SJCRH30 (cell line): ENCODE data around the gene TICRR. TPM values are rescaled to one million over a fixed set of nuclear protein-coding genes. Genes with fewer than 3 reads are reported as not detected.
"Not testable (repeated sequence)": the region's sequence is repeated elsewhere in the genome, so short reads cannot be mapped to it uniquely, and the experiment has no call there.

Experiments
- DNase-seq, 2 experiments: peaks; one replicate each; pipeline ENCODE4 v3.0.0-alpha.2; 2015 to 2020
- H3K27ac ChIP-seq: fragments of 250-450 bp; sonication (Bioruptor Pico); 2 replicates; pipeline ENCODE4 v1.5.1; 2020; ENCODE audit warnings: mild to moderate bottlenecking, moderate library complexity
- H3K27me3 ChIP-seq: fragments of 250-450 bp; sonication (Bioruptor Pico); 2 replicates; pipeline ENCODE4 v1.5.1; 2020; ENCODE audit warnings: mild to moderate bottlenecking, moderate library complexity
- H3K36me3 ChIP-seq: fragments of 250-450 bp; sonication (Bioruptor Pico); 2 replicates; pipeline ENCODE4 v1.5.1; 2020; ENCODE audit warnings: mild to moderate bottlenecking, moderate library complexity
- H3K4me1 ChIP-seq: fragments of 250-450 bp; sonication (Bioruptor Pico); 2 replicates; pipeline ENCODE4 v1.5.1; 2020; ENCODE audit warnings: mild to moderate bottlenecking, moderate library complexity
- H3K4me3 ChIP-seq: fragments of 250-450 bp; sonication (Bioruptor Pico); 2 replicates; pipeline ENCODE4 v1.5.1; 2020; ENCODE audit warnings: mild to moderate bottlenecking, moderate library complexity
- H3K9me3 ChIP-seq: fragments of 250-450 bp; sonication (Bioruptor Pico); replicated peaks from 2 replicates; pipeline ENCODE4 v1.5.1; 2020; ENCODE audit warnings: mild to moderate bottlenecking, moderate library complexity
- total RNA-seq: library from RNA; depleted of rRNA; stranded (reverse); fragments of >200 nt; shearing (Covaris generic); gene quantifications from 2 replicates; pipeline ENCODE4 v1.2.3, GENCODE V29; 2014

Gene TICRR
- total RNA-seq, 1 experiment from 2014 or later, result 27.2 TPM

- Histone ChIP-seq H3K4me1 (no peaks in the 10 kb centered on the region), H3K27me3 (no peaks in the 10 kb centered on the region), H3K36me3 (no peaks in the 10 kb centered on the region), H3K9me3 (no peaks in the 10 kb centered on the region), H3K27ac (no peak overlapping the region), H3K4me3 (no peak overlapping the region)
- DNase-seq, result no peak
Observed at GRCh38 chr15:89551550-89551949, 23.7 kb upstream of the TICRR start.

GRCh38 chr15:89553632-89554031 lies 21.6 kb upstream of the TICRR start:
- DNase-seq, result no peak
- Histone ChIP-seq H3K27me3 (no peaks in the 10 kb centered on the region; the same call in 1 of the 2 replicates), H3K4me3 (no peak overlapping the region), H3K9me3 (no peaks in the 10 kb centered on the region), H3K4me1 (no peaks in the 10 kb centered on the region), H3K27ac (no peak overlapping the region), H3K36me3 (no peaks in the 10 kb centered on the region)

DNA sequence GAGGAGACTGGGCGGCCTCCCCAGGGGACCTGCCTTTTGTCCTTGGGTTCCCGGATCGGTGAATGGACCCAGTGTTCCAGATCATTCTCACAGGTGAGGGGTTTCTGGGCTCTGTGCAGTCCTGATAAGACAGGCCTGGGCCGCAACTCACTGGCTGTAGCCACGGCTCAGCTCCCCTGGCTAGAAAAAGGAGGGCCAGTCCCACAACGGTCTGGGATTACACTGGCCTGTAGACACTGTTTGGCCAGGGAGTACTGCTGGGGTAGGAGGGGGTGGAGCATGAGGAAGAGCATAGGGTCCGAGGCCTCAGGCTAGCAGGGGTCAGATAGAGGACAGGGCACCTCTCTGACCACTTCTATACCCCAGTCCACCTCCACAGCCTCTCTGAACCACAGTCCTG lies 21.0 kb upstream of the TICRR start:
- Histone ChIP-seq H3K4me3 (no peak overlapping the region), H3K27ac (no peak overlapping the region), H3K36me3 (no peaks in the 10 kb centered on the region), H3K4me1 (no peaks in the 10 kb centered on the region), H3K9me3 (no peaks in the 10 kb centered on the region), H3K27me3 (no peaks in the 10 kb centered on the region; the same call in 1 of the 2 replicates)
- no peak for DNase-seq

- H3K27ac ChIP-seq, result no peak overlapping the region
- DNase-seq, result no peak
- H3K4me3 ChIP-seq, result no peak overlapping the region
- H3K27me3 ChIP-seq, result no peaks in the 10 kb centered on the region; the same call in 1 of the 2 replicates
- no peaks in the 10 kb centered on the region for H3K9me3 ChIP-seq
- H3K36me3 ChIP-seq, result no peaks in the 10 kb centered on the region
- H3K4me1 ChIP-seq, result no peaks in the 10 kb centered on the region
Observed at GRCh38 chr15:89555768-89556167, 19.5 kb upstream of the TICRR start.

DNA sequence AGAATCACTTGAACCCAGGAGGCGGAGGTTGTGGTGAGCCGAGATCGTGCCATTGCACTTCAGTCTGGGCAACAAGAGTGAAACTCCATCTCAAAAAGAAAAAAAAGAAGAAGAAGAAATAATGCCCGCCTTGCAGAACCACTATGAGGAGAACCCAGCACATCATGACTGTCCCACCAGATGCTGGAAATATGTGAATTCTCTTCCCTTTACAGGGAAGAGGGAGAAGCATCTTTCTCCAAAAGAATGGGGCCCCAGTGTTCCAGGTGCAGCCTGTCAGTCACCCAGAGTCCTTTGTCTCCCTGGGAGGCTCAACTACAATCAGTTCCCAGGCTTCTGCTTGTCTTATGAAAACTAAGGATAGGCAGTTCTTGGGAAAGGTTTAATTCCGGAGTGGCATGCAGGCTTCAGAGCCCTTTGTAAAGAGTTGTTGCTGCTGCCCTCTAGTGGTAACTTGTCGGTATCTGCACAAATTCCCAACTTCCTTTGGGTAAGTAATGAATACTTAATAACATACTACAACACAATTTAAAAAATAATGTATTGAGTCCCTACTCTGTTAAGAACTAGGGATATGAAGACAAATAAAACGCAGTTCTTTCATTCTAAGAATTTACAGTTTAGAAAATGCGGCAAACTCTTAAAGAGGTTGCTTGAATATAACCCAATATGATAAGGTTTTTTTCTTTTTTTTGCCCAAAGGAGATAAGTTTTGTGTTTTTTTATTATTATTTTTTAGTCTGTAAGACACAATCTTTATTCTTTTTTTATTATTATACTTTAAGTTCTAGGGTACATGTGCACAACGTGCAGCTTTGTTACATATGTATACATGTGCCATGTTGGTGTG lies 18.6 kb upstream of the TICRR start:
- Histone ChIP-seq H3K4me1 (no peaks in the 10 kb centered on the region), H3K4me3 (no peak overlapping the region), H3K36me3 (no peaks in the 10 kb centered on the region), H3K27ac (no peak overlapping the region), H3K27me3 (no peaks in the 10 kb centered on the region; the same call in none of the 2 replicates), H3K9me3 (no peaks in the 10 kb centered on the region)
- DNase-seq, result peak; percentile 54 to 81

GRCh38 chr15:89559769-89560264 lies 15.5 kb upstream of the TICRR start:
- Histone ChIP-seq H3K4me1 (no peaks in the 10 kb centered on the region), H3K36me3 (no peaks in the 10 kb centered on the region), H3K27ac (no peak overlapping the region), H3K4me3 (no peak overlapping the region), H3K9me3 (no peaks in the 10 kb centered on the region), H3K27me3 (no peaks in the 10 kb centered on the region; the same call in none of the 2 replicates)
- DNase-seq, result no peak

DNA sequence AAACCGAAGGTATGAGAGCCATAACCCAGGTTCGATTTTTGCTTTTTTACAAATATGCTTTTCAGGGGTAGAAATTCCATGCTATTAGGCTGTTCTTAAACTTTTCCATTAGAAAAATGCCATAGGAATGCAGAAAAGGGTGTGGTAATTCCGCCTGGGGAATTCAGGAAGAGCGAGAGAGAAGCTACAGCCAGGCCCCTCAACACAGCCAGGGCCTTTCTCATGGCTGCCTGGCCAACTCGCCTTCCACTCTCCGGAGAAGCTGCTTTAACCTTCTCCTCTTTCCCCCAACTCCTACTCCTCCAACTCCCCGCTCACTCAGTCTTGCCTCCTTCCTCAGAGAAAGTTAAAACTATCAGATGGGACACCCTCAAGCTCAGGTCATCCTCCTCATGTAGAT lies 9.1 kb upstream of the TICRR start:
- Histone ChIP-seq H3K4me1 (no peaks in the 10 kb centered on the region), H3K36me3 (no peaks in the 10 kb centered on the region), H3K27me3 (no peaks in the 10 kb centered on the region; the same call in 1 of the 2 replicates), H3K9me3 (no peaks in the 10 kb centered on the region), H3K27ac (no peak overlapping the region), H3K4me3 (no peak overlapping the region)
- DNase-seq, result no peak

GRCh38 chr15:89566621-89567294 lies 8.5 kb upstream of the TICRR start:
- no peak for DNase-seq
- Histone ChIP-seq H3K4me3 (no peak overlapping the region), H3K4me1 (no peaks in the 10 kb centered on the region), H3K27me3 (no peaks in the 10 kb centered on the region; the same call in 1 of the 2 replicates), H3K27ac (no peak overlapping the region), H3K9me3 (no peaks in the 10 kb centered on the region), H3K36me3 (no peaks in the 10 kb centered on the region)

- H3K36me3 ChIP-seq, result no peaks in the 10 kb centered on the region
- no peaks in the 10 kb centered on the region for H3K4me1 ChIP-seq
- H3K27ac ChIP-seq, result no peak overlapping the region
- no peak overlapping the region for H3K4me3 ChIP-seq
- H3K27me3 ChIP-seq, result no peaks in the 10 kb centered on the region
- no peaks in the 10 kb centered on the region for H3K9me3 ChIP-seq
- DNase-seq, result no peak
Observed at GRCh38 chr15:89569090-89569745, 6.1 kb upstream of the TICRR start.

DNA sequence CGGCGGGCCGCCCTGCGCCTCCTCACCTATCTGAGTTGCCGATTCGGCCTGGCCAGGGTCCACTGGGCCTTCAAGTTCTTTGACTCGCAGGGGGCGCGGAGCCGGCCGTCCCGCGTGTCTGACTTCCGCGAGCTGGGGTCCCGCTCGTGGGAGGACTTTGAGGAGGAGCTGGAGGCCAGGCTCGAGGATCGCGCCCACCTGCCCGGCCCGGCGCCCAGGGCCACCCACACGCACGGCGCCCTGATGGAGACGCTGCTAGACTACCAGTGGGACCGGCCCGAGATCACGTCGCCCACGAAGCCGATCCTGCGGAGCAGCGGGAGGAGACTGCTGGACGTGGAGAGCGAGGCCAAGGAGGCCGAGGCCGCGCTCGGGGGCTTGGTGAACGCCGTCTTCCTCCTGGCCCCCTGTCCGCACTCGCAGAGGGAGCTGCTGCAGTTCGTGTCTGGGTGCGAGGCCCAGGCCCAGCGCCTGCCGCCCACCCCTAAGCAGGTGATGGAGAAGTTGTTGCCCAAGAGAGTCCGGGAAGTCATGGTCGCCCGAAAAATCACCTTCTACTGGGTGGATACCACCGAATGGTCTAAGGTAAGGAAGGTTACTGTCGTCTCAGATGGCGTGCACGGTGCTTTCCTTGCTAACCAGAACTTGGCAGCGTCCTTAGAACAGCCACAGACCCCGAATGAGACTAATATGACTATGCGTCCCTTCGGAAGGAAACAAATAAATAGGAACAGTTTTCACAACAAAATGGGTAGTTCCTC lies 567 bp downstream of the TICRR start:
- peak overlapping the region; percentile 74 for H3K27ac ChIP-seq
- 0 out of 2 replicates have a peak, but pooled peaks cover 3% of the 10 kb centered on the region for H3K4me1 ChIP-seq
- H3K36me3 ChIP-seq, result peaks cover 26% of the 10 kb centered on the region
- no peaks in the 10 kb centered on the region for H3K9me3 ChIP-seq
- peak overlapping the region; percentile 89 for H3K4me3 ChIP-seq
- H3K27me3 ChIP-seq, result no peaks in the 10 kb centered on the region
- peak; percentile 35 to 39 for DNase-seq

DNA sequence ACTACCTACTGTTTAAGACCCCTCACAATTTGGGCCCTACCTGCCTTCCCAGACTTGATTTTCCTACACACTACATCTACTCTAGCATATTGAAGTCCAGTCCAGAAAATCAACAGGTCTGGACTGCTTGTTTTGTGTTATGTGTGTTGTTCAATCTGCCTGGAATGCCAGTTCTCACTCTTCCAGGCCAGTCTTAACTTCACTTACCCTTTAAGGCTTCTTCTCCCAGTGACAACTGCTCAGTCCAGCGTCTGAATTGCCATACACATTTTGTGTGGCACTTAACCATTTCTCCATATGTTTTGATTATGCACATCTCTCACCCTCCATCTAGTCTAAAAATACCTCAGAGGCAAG lies 1.1 kb downstream of the TICRR start:
- 0 out of 2 replicates have a peak, but pooled peaks cover 4% of the 10 kb centered on the region for H3K4me1 ChIP-seq
- H3K4me3 ChIP-seq, result peak overlapping the region; percentile 89
- no peak overlapping the region; the same call in 1 of the 2 replicates for H3K27ac ChIP-seq
- H3K9me3 ChIP-seq, result no peaks in the 10 kb centered on the region
- no peaks in the 10 kb centered on the region for H3K27me3 ChIP-seq
- no peak for DNase-seq
- H3K36me3 ChIP-seq, result peaks cover 31% of the 10 kb centered on the region

- Histone ChIP-seq H3K36me3 (peaks cover 37% of the 10 kb centered on the region), H3K27me3 (no peaks in the 10 kb centered on the region), H3K27ac (no peak overlapping the region), H3K4me1 (0 out of 2 replicates have a peak, but pooled peaks cover 6% of the 10 kb centered on the region), H3K4me3 (peak overlapping the region; percentile 20), H3K9me3 (no peaks in the 10 kb centered on the region)
- DNase-seq, result no peak
Observed at GRCh38 chr15:89577776-89578115, 2.5 kb downstream of the TICRR start.

GRCh38 chr15:89578146-89578545 lies 2.9 kb downstream of the TICRR start:
- Histone ChIP-seq H3K27ac (no peak overlapping the region), H3K27me3 (no peaks in the 10 kb centered on the region), H3K9me3 (no peaks in the 10 kb centered on the region), H3K4me1 (0 out of 2 replicates have a peak, but pooled peaks cover 6% of the 10 kb centered on the region), H3K4me3 (peak overlapping the region; percentile 20; the same call in 1 of the 2 replicates), H3K36me3 (peaks cover 41% of the 10 kb centered on the region)
- no peak for DNase-seq

- H3K36me3 ChIP-seq, result peaks cover 67% of the 10 kb centered on the region
Observed at GRCh38 chr15:89580747-89581146, 5.5 kb downstream of the TICRR start.

More at GRCh38 chr15:89580747-89581146, 5.5 kb downstream of the TICRR start:
- not testable (repeated sequence) for DNase-seq, H3K27ac ChIP-seq, H3K27me3 ChIP-seq, H3K4me3 ChIP-seq, H3K9me3 ChIP-seq, H3K4me1 ChIP-seq
